COLO668 (cell line): Measurements from ENCODE around the gene SERPINA10.
"Not testable (repeated sequence)": the region's sequence is repeated elsewhere in the genome, so short reads cannot be mapped to it uniquely, and the experiment has no call there.

Experiments
- DNase-seq: peaks from one replicate; lab custom pipeline; 2025; ENCODE audit not compliant: unreplicated experiment; lab: John Stamatoyannopoulos, UW

The SERPINA10 gene

GRCh38 chr14:94284221-94284620 lies 8.8 kb downstream of the SERPINA10 start:
- DNase-seq, result no peak

- DNase-seq, result no peak
Observed at GRCh38 chr14:94282991-94283723, 9.9 kb downstream of the SERPINA10 start.

GRCh38 chr14:94278731-94279130 lies 14.3 kb downstream of the SERPINA10 start:
- DNase-seq, result no peak

GRCh38 chr14:94276898-94277561 lies 16.0 kb downstream of the SERPINA10 start:
- not testable (repeated sequence) for DNase-seq

- DNase-seq, result no peak
Observed at GRCh38 chr14:94269156-94269555, 23.9 kb downstream of the SERPINA10 start.

GRCh38 chr14:94268582-94268981 lies 24.5 kb downstream of the SERPINA10 start:
- DNase-seq, result not testable (repeated sequence)

GRCh38 chr14:94267352-94267751 lies 25.7 kb downstream of the SERPINA10 start:
- DNase-seq, result no peak

GRCh38 chr14:94264195-94264594 lies 28.9 kb downstream of the SERPINA10 start:
- DNase-seq, result not testable (repeated sequence)

GRCh38 chr14:94244182-94244581 lies 48.9 kb downstream of the SERPINA10 start:
- DNase-seq, result no peak

GRCh38 chr14:94239406-94239805 lies 53.7 kb downstream of the SERPINA10 start:
- DNase-seq, result no peak

- DNase-seq, result no peak
Observed at GRCh38 chr14:94237983-94238382, 55.1 kb downstream of the SERPINA10 start.

GRCh38 chr14:94237046-94237445 lies 56.0 kb downstream of the SERPINA10 start:
- DNase-seq, result no peak
